Measurements from ENCODE around the gene CA4. TPM values are rescaled to one million over a fixed set of nuclear protein-coding genes. Genes with fewer than 3 reads are reported as not detected.
"Not testable (repeated sequence)": the region's sequence is repeated elsewhere in the genome, so short reads cannot be mapped to it uniquely, and the experiment has no call there.

Gene CA4
- total RNA-seq, 1 experiment from 2014 or later: 1.4 TPM

DNA sequence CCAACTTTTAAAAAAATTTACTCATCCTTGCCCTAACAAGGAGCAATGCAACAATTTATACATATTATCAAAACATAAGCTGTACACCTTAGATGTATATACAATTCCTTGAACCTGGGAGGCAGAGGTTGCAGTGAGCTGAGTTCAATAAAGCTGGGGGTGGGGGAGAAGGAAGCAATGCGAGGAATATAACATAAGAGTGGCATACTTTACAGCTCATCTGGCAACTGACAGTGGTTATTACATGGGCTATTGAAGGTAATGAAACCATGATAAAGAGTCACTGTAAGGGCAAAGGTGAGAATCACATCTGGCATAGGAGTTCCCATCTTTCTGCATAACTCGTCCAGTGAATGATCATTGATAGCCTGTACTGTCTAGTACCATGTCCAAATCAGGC is 43.7 kb downstream of the CA4 start:
- intact Hi-C loops (cut with micrococcal nuclease; ENCODE audit: unreplicated experiment): no loop called here
- H3K36me3 ChIP-seq (ENCODE audit: control insufficient read depth, insufficient read depth, low read length): no peaks in the 10 kb centered on the region; the same call in 1 of the 2 replicates
- no peak overlapping the region for H3K27ac ChIP-seq (ENCODE audit: low read length)
- H3K4me3 ChIP-seq (ENCODE audit: low read depth in 2 of 2, low read length in 2 of 2): no peak overlapping the region
- POLR2A ChIA-PET: no interaction called here
- no peaks in the 10 kb centered on the region for H3K9me3 ChIP-seq (ENCODE audit: control insufficient read depth, insufficient read depth, low read depth, low read length)
- H3K4me1 ChIP-seq (ENCODE audit: control insufficient read depth, insufficient read depth, low read length): no peaks in the 10 kb centered on the region
- ATAC-seq (no peak), DNase-seq (ENCODE audit: low read depth, low spot score) (no peak)
- TF ChIP-seq TCF7L2 (IDR thresholded peaks at IDR 0.05; ENCODE audit: low read depth, low read length): no peak
- no peak for TF ChIP-seq POLR2AphosphoS5 (IDR thresholded peaks at IDR 0.05; ENCODE audit: low read depth, low read length)
- TF ChIP-seq, protein P1, sequence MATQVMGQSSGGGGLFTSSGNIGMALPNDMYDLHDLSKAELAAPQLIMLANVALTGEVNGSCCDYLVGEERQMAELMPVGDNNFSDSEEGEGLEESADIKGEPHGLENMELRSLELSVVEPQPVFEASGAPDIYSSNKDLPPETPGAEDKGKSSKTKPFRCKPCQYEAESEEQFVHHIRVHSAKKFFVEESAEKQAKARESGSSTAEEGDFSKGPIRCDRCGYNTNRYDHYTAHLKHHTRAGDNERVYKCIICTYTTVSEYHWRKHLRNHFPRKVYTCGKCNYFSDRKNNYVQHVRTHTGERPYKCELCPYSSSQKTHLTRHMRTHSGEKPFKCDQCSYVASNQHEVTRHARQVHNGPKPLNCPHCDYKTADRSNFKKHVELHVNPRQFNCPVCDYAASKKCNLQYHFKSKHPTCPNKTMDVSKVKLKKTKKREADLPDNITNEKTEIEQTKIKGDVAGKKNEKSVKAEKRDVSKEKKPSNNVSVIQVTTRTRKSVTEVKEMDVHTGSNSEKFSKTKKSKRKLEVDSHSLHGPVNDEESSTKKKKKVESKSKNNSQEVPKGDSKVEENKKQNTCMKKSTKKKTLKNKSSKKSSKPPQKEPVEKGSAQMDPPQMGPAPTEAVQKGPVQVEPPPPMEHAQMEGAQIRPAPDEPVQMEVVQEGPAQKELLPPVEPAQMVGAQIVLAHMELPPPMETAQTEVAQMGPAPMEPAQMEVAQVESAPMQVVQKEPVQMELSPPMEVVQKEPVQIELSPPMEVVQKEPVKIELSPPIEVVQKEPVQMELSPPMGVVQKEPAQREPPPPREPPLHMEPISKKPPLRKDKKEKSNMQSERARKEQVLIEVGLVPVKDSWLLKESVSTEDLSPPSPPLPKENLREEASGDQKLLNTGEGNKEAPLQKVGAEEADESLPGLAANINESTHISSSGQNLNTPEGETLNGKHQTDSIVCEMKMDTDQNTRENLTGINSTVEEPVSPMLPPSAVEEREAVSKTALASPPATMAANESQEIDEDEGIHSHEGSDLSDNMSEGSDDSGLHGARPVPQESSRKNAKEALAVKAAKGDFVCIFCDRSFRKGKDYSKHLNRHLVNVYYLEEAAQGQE (IDR thresholded peaks at IDR 0.05; ENCODE audit: insufficient read depth in 1 of 2, low read depth in 2 of 2, low read length in 1 of 2): no peak
- TF ChIP-seq, protein P2, sequence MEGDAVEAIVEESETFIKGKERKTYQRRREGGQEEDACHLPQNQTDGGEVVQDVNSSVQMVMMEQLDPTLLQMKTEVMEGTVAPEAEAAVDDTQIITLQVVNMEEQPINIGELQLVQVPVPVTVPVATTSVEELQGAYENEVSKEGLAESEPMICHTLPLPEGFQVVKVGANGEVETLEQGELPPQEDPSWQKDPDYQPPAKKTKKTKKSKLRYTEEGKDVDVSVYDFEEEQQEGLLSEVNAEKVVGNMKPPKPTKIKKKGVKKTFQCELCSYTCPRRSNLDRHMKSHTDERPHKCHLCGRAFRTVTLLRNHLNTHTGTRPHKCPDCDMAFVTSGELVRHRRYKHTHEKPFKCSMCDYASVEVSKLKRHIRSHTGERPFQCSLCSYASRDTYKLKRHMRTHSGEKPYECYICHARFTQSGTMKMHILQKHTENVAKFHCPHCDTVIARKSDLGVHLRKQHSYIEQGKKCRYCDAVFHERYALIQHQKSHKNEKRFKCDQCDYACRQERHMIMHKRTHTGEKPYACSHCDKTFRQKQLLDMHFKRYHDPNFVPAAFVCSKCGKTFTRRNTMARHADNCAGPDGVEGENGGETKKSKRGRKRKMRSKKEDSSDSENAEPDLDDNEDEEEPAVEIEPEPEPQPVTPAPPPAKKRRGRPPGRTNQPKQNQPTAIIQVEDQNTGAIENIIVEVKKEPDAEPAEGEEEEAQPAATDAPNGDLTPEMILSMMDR (IDR thresholded peaks at IDR 0.05): no peak
- TF ChIP-seq SIN3A (IDR thresholded peaks at IDR 0.05; ENCODE audit: borderline replicate concordance, insufficient read depth, low read depth, low read length): no peak
- BruUV-seq (replicated peaks): no TSS peak
- in situ Hi-C loops (cut with HindIII; ENCODE audit: low pct_unique_long_range_greater_than_20kb, low sequenced_read_pairs): no loop called here
- no peaks in the 10 kb centered on the region for H3K27me3 ChIP-seq (ENCODE audit: control insufficient read depth, insufficient read depth, low read length)
- CTCF ChIA-PET: no interaction called here

DNA sequence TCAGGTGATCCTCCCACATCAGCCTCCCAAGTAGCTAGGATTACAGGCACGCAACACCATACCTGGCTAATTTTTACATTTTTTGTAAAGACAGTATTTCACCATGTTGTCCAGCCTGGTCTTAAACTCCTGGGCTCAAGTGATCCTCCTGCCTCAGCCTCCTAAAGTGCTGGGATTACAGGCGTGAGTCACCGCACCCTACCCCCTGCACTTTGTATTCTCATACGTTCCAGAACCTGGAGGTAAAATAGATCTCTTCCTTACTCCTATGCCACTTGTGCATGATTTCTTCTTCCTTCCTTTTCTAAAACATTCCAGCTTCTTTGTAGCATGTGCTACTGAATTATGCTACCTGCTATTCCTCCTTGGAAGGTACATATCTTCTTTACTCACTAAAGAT is 44.4 kb downstream of the CA4 start:
- H3K9me3 ChIP-seq (ENCODE audit: control insufficient read depth, insufficient read depth, low read depth, low read length); POLR2A ChIA-PET; H3K27me3 ChIP-seq (ENCODE audit: control insufficient read depth, insufficient read depth, low read length); in situ Hi-C loops (cut with HindIII; ENCODE audit: low pct_unique_long_range_greater_than_20kb, low sequenced_read_pairs); H3K27ac ChIP-seq (ENCODE audit: low read length); intact Hi-C loops (cut with micrococcal nuclease; ENCODE audit: unreplicated experiment); H3K4me3 ChIP-seq (ENCODE audit: low read depth in 2 of 2, low read length in 2 of 2); H3K4me1 ChIP-seq (ENCODE audit: control insufficient read depth, insufficient read depth, low read length); CTCF ChIA-PET; ATAC-seq; H3K36me3 ChIP-seq (ENCODE audit: control insufficient read depth, insufficient read depth, low read length); BruUV-seq (replicated peaks); DNase-seq (ENCODE audit: low read depth, low spot score): not testable (repeated sequence)

DNA sequence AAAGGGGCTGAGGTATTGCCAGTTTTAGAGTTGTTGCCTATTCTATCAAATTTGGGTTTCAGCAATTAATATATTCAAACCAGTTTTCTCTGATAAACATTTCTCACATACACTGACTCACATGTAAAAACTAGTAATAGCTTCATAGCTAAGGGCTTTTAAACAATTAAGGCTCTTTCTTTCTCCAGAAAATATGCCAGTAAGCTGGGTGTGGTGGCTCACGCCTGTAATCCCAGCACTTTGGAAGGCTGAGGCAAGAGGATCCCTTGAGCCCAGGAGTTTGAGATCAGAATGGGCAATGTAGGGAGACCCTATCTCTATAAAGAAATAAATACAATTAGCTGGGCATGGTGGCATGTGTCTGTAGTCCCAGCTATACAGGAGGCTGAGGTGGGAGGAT is 48.9 kb downstream of the CA4 start:
- H3K4me1 ChIP-seq (ENCODE audit: control insufficient read depth, insufficient read depth, low read length); DNase-seq (ENCODE audit: low read depth, low spot score); CTCF ChIA-PET; POLR2A ChIA-PET; H3K27me3 ChIP-seq (ENCODE audit: control insufficient read depth, insufficient read depth, low read length); ATAC-seq; H3K27ac ChIP-seq (ENCODE audit: low read length); intact Hi-C loops (cut with micrococcal nuclease; ENCODE audit: unreplicated experiment); in situ Hi-C loops (cut with HindIII; ENCODE audit: low pct_unique_long_range_greater_than_20kb, low sequenced_read_pairs); H3K4me3 ChIP-seq (ENCODE audit: low read depth in 2 of 2, low read length in 2 of 2); H3K36me3 ChIP-seq (ENCODE audit: control insufficient read depth, insufficient read depth, low read length); H3K9me3 ChIP-seq (ENCODE audit: control insufficient read depth, insufficient read depth, low read depth, low read length); BruUV-seq (replicated peaks): not testable (repeated sequence)

DNA sequence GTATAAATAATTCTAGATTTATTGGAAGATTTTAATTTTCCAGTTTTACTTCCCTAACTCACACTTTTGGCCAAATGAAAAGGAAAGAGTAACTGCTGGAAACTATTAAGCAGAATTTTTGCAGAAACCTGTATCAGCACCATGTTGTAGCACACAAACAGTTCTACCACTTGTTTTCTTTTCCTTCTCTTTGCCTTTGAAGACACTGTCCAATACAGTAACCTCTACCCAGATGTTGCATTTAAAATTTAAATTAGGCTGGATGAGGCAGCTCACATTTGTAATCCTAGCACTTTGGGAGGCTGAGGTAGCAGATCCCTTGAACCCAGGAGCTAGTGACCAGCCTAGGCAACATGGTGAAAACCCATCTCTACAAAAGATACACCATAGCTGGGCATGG is 56.0 kb downstream of the CA4 start:
- CTCF ChIA-PET; in situ Hi-C loops (cut with HindIII; ENCODE audit: low pct_unique_long_range_greater_than_20kb, low sequenced_read_pairs): not testable (repeated sequence)

DNA sequence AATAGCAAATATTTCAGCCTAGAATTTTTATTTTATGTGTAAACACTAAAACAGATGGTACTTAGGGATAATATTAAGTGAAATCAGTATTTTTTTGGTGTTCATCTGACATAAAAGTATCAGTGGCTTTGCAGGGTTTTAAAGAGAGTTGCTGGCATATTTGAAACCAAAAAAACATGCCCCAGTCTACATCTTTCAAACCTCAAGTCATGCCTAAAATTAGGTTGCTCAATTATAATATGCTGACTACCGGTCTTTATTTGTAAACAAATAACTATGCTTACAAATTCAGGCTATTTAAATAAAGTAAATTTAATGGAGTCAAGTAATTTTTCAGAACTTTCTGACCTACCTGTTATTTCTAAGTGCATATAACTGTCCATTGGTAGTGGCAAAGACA is 58.5 kb downstream of the CA4 start:
- H3K9me3 ChIP-seq (ENCODE audit: control insufficient read depth, insufficient read depth, low read depth, low read length); DNase-seq (ENCODE audit: low read depth, low spot score); in situ Hi-C loops (cut with HindIII; ENCODE audit: low pct_unique_long_range_greater_than_20kb, low sequenced_read_pairs); CTCF ChIA-PET; H3K27me3 ChIP-seq (ENCODE audit: control insufficient read depth, insufficient read depth, low read length); H3K27ac ChIP-seq (ENCODE audit: low read length); H3K4me1 ChIP-seq (ENCODE audit: control insufficient read depth, insufficient read depth, low read length); ATAC-seq; intact Hi-C loops (cut with micrococcal nuclease; ENCODE audit: unreplicated experiment); POLR2A ChIA-PET; H3K4me3 ChIP-seq (ENCODE audit: low read depth in 2 of 2, low read length in 2 of 2); BruUV-seq (replicated peaks); H3K36me3 ChIP-seq (ENCODE audit: control insufficient read depth, insufficient read depth, low read length): not testable (repeated sequence)

More for the DNA sequence above, 56.0 kb downstream of the CA4 start:
- ATAC-seq; H3K4me1 ChIP-seq (ENCODE audit: control insufficient read depth, insufficient read depth, low read length); H3K36me3 ChIP-seq (ENCODE audit: control insufficient read depth, insufficient read depth, low read length); BruUV-seq (replicated peaks); DNase-seq (ENCODE audit: low read depth, low spot score); H3K4me3 ChIP-seq (ENCODE audit: low read depth in 2 of 2, low read length in 2 of 2); H3K27ac ChIP-seq (ENCODE audit: low read length); intact Hi-C loops (cut with micrococcal nuclease; ENCODE audit: unreplicated experiment); POLR2A ChIA-PET; H3K27me3 ChIP-seq (ENCODE audit: control insufficient read depth, insufficient read depth, low read length); H3K9me3 ChIP-seq (ENCODE audit: control insufficient read depth, insufficient read depth, low read depth, low read length): not testable (repeated sequence)

Data from Panc1 (cell line).